ENCODE data around the gene RHAG.
"Not testable (repeated sequence)": the region's sequence is repeated elsewhere in the genome, so short reads cannot be mapped to it uniquely, and the experiment has no call there.

The RHAG gene

DNA sequence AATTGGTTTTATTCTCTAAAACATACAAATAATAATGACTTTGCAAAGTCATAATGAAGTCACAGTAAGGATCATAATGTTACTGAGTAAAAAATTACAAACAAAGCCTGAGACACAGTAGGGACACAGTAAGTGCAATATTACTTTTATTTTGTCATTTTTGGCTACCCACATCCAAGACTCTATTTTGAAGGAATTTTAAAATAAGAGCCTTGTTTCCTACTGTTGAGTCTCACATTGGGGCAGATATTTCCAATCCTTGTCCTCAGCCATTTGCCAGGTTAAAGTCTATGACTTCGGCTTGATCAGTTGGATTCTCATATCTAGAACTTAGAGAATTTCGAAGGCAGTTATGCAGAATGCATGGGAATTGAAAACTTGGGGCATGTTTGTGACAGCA lies 10.8 kb upstream of the RHAG start:
- H3K27me3 Mint-ChIP-seq = no peaks in the 10 kb centered on the region
- no peak overlapping the region for H3K4me3 Mint-ChIP-seq
- H3K36me3 Mint-ChIP-seq = no peaks in the 10 kb centered on the region
- H3K4me1 Mint-ChIP-seq = no peaks in the 10 kb centered on the region
- H3K27ac Mint-ChIP-seq = no peak overlapping the region
- no peak for ATAC-seq
- peaks cover 5% of the 10 kb centered on the region for H3K9me3 Mint-ChIP-seq

GRCh38 chr6:49646942-49647341 lies 10.3 kb upstream of the RHAG start:
- H3K27ac Mint-ChIP-seq = no peak overlapping the region
- H3K36me3 Mint-ChIP-seq = no peaks in the 10 kb centered on the region
- ATAC-seq = no peak
- H3K4me1 Mint-ChIP-seq = no peaks in the 10 kb centered on the region
- peaks cover 5% of the 10 kb centered on the region for H3K9me3 Mint-ChIP-seq
- H3K27me3 Mint-ChIP-seq = no peaks in the 10 kb centered on the region
- no peak overlapping the region for H3K4me3 Mint-ChIP-seq

GRCh38 chr6:49646130-49646824 lies 9.6 kb upstream of the RHAG start:
- Mint-ChIP-seq H3K36me3 (no peaks in the 10 kb centered on the region), H3K4me3 (no peak overlapping the region), H3K9me3 (peaks cover 5% of the 10 kb centered on the region), H3K4me1 (no peaks in the 10 kb centered on the region), H3K27ac (no peak overlapping the region), H3K27me3 (no peaks in the 10 kb centered on the region)
- no peak for ATAC-seq

DNA sequence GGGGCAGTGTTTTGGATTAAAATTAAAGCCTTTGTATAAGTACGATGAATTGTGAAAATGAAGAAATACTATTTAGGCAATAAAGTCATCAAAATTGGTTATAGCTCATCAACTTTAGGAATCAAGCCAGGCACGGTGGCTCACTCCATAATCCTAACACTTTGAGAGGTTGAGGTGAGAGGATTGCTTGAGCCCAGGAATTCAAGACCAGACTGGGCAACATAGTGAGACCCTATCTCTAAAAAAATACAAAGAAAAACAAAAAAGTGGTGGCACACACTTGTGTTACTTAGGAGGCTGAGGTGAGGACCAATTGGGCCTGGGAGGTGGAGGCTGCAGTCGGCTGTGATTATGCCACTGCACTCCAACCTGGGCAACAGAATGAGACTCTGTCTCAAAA lies 8.5 kb upstream of the RHAG start:
- no peak overlapping the region for H3K4me3 Mint-ChIP-seq
- H3K36me3 Mint-ChIP-seq = no peaks in the 10 kb centered on the region
- ATAC-seq = no peak
- H3K9me3 Mint-ChIP-seq = peaks cover 5% of the 10 kb centered on the region
- no peaks in the 10 kb centered on the region for H3K27me3 Mint-ChIP-seq
- H3K4me1 Mint-ChIP-seq = no peaks in the 10 kb centered on the region
- H3K27ac Mint-ChIP-seq = no peak overlapping the region

DNA sequence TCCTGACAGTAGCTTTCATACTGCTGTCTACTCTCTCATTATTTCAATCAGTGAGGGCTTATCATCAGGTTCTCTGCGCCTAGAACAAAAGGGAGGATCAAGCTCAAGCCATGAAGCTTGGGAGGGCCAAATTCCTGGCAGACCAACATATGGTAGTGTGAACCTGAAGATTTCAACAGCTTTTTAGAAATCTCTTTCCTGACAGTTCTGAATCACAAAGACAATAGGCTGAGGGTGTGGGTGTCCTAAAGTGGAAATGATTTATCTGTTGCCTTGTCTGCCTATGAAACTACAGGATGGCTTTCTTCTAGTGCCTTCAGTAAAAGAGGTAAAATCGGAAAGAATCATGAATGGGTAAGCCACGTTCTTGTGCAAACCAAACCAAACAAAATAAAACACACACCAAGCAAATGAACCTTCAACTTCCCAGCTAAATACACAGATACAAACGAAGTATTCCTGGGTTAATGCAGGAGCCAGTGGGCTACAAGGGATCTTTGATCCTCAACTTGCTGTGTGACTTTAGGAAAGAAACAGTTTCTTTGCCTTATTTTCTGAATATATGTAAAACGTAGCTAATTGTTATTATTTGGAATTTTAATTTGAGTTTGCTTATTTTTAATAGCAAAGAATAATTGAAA lies 2.7 kb upstream of the RHAG start:
- Mint-ChIP-seq H3K9me3 (peaks cover 2% of the 10 kb centered on the region), H3K27me3 (no peaks in the 10 kb centered on the region), H3K4me3 (no peak overlapping the region), H3K36me3 (no peaks in the 10 kb centered on the region), H3K4me1 (no peaks in the 10 kb centered on the region), H3K27ac (no peak overlapping the region)
- no peak for ATAC-seq

GRCh38 chr6:49637350-49637731 lies 702 bp upstream of the RHAG start:
- Mint-ChIP-seq H3K27me3 (no peaks in the 10 kb centered on the region), H3K4me1 (no peaks in the 10 kb centered on the region), H3K36me3 (no peaks in the 10 kb centered on the region), H3K9me3 (no peaks in the 10 kb centered on the region), H3K4me3 (no peak overlapping the region), H3K27ac (no peak overlapping the region)
- ATAC-seq = no peak

DNA sequence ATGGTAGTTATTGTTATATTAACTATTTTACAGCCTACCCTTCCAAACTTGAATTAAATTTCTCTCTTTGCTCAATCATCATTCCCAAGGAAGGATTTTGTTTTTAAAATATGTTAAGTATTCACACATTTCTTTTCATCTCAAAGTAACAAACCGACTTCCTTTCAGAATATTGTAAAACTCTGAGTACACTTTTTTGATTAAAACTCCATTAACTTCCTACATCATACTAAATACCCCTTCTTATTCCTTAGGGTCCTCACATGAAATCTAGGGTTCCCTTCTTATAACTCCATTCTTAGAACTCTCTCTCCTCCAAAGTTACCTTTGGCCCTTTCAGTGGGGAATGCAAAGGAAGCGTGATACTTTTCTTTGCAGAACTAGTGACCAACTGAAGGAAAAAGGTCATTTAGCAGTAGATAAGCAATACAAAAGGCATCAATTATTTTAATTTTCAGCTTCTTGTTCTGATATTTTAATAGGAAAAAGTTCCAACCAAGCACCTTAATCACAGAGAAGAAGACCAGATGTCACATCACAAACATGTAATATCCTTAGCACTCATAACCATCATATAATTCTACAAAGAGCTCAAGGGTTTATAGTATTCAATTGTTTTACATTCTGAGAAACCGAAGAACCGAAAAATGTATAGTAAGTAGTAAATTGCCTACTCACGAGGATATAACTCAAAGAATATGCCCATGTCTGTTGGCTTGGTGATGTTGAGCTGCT lies 494 bp downstream of the RHAG start:
- Mint-ChIP-seq H3K27me3 (no peaks in the 10 kb centered on the region), H3K4me1 (no peaks in the 10 kb centered on the region), H3K36me3 (no peaks in the 10 kb centered on the region), H3K27ac (no peak overlapping the region), H3K9me3 (no peaks in the 10 kb centered on the region), H3K4me3 (no peak overlapping the region)
- ATAC-seq = no peak

DNA sequence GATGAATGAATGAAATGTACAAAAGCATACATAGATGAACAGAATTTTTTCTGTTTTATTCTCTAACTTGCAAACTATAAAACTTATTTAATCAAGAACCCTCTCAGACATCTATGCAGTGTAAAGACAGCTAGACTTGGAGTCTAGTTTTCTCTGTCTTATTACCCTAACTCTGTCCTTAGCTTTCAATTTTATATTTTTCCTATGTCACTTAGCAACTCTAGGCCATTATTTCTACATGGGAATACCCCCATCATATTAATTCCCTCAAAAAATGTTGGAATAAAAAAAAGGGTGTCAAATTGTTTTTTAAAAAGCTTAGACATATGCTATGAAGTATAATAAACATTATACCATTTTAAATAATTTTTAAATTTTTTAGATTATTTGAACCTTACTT lies 1.2 kb downstream of the RHAG start:
- no peak for ATAC-seq
- Mint-ChIP-seq H3K4me1 (no peaks in the 10 kb centered on the region), H3K4me3 (no peak overlapping the region), H3K36me3 (no peaks in the 10 kb centered on the region), H3K27ac (no peak overlapping the region), H3K27me3 (no peaks in the 10 kb centered on the region), H3K9me3 (no peaks in the 10 kb centered on the region)

DNA sequence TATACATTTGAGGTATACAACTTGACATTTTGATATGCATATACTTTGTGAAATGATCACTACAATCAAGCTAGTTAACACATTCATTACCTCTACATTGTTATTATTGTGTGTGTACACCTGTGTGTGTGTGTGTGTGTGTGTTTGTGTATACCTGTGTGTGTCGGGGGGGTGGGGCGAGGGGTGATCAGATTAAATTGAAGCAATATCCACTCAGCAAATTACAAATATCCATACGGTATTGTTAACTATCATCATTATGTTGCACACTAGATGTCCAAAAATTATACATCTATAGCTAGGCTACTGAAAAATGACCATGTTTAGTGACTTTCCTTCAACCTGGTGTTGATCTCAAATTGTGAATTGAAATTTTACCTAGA lies 1.8 kb downstream of the RHAG start:
- Mint-ChIP-seq H3K27me3 (no peaks in the 10 kb centered on the region), H3K27ac (no peak overlapping the region), H3K4me1 (no peaks in the 10 kb centered on the region), H3K4me3 (no peak overlapping the region), H3K9me3 (no peaks in the 10 kb centered on the region), H3K36me3 (no peaks in the 10 kb centered on the region)
- ATAC-seq = no peak

DNA sequence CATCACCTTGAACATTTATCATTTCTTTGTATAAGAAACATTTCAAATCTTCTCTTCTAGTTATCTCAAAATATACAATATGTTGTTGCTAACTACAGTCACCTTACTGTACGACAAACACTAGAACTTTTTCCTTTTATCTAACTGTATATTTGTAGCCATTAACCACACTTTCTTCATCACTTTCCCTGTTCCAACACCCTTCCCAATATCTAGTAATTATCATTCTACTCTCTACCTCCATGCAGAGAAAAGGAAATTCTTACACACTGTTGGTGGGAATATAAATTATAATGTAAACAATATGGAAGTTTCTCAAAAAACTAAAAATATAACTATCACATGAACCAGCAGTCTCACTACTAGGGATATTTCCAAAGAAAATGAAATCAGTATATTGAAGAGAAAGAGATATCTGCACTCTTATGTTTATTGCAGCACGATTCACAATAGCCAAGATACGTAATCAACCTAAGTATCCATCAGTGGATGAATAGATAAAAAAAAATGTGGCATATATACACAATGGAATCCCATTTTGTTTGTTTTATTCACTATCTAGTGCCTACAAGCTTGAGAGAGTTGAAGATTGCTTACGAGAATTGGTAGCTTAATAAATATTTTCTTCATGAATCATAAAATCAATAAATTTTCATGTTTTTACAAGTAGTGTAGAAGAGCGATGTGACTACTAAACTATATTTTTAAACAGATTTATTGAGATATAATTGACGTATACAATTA lies 2.4 kb downstream of the RHAG start:
- Mint-ChIP-seq H3K9me3 (no peaks in the 10 kb centered on the region), H3K27ac (no peak overlapping the region), H3K36me3 (no peaks in the 10 kb centered on the region), H3K27me3 (no peaks in the 10 kb centered on the region), H3K4me1 (no peaks in the 10 kb centered on the region), H3K4me3 (no peak overlapping the region)
- no peak for ATAC-seq

DNA sequence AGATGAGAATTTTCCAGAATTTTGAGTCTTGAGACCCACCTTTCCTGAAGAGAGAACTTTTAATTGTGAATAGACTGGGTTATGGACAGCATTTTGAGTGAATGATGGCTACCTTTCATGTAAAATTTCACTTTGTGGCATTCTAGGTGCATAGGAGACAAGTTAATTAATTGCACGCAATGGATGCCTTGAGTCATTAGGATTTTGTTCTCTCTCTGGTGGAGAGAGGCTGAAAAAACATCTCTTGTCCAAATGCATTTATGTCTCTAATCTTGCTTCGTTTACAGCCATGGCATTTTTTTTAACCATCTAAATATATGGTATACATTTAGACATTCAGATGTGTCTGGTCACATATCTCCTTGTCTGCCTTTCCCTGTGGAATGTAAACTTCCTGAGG lies 3.1 kb downstream of the RHAG start:
- Mint-ChIP-seq H3K27ac (no peak overlapping the region), H3K27me3 (no peaks in the 10 kb centered on the region), H3K36me3 (no peaks in the 10 kb centered on the region), H3K4me3 (no peak overlapping the region), H3K9me3 (no peaks in the 10 kb centered on the region), H3K4me1 (no peaks in the 10 kb centered on the region)
- no peak for ATAC-seq

- Mint-ChIP-seq H3K36me3 (no peaks in the 10 kb centered on the region), H3K4me3 (no peak overlapping the region), H3K4me1 (no peaks in the 10 kb centered on the region), H3K27ac (no peak overlapping the region), H3K9me3 (no peaks in the 10 kb centered on the region), H3K27me3 (no peaks in the 10 kb centered on the region)
- ATAC-seq = no peak
Measured at GRCh38 chr6:49632727-49633126, 3.9 kb downstream of the RHAG start.

- not testable (repeated sequence) for H3K4me1 Mint-ChIP-seq, H3K4me3 Mint-ChIP-seq, H3K27me3 Mint-ChIP-seq, H3K36me3 Mint-ChIP-seq, H3K27ac Mint-ChIP-seq, ATAC-seq, H3K9me3 Mint-ChIP-seq
Measured at GRCh38 chr6:49629485-49630088, 7.1 kb downstream of the RHAG start.

- no peak overlapping the region for H3K27ac Mint-ChIP-seq
- no peaks in the 10 kb centered on the region for H3K27me3 Mint-ChIP-seq
- no peaks in the 10 kb centered on the region for H3K4me1 Mint-ChIP-seq
- H3K9me3 Mint-ChIP-seq = no peaks in the 10 kb centered on the region
- no peak overlapping the region for H3K4me3 Mint-ChIP-seq
- H3K36me3 Mint-ChIP-seq = no peaks in the 10 kb centered on the region
- no peak for ATAC-seq
Measured at GRCh38 chr6:49626811-49627210, 9.8 kb downstream of the RHAG start.

DNA sequence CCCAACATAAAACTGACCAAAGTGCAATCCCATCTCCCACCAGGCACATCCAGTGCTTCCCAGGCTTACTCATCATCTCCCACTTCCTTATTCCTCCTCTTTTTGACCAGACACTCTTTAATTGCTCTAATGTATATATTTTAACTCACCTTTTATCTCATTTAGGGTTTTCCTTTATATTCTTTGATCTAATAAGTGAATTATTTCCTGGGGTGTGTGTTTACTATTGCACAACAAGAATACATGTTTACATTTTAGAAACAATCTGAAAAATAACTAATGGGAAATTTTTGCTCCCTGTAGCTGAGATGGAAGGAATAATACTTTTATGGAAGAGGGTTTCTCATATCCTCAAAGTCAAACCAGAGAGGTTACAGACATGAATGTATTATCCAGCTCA lies 18.4 kb downstream of the RHAG start:
- Mint-ChIP-seq H3K9me3 (no peaks in the 10 kb centered on the region), H3K27me3 (no peaks in the 10 kb centered on the region), H3K4me3 (no peak overlapping the region), H3K36me3 (no peaks in the 10 kb centered on the region), H3K4me1 (no peaks in the 10 kb centered on the region), H3K27ac (no peak overlapping the region)
- no peak for ATAC-seq
